CD4-positive, alpha-beta memory T cell (primary cell): Measurements from ENCODE around the gene EEF1AKMT4. TPM values are rescaled to one million over a fixed set of nuclear protein-coding genes. Genes with fewer than 3 reads are reported as not detected.

ENCODE experiments used
- CTCF ChIA-PET: fragments of 350-600 bp; sonication (Branson Sonifier 250); formaldehyde crosslinking; loops from one replicate; lab custom pipeline; 2021; ENCODE audit warnings: inconsistent platforms; ENCODE audit not compliant: partially characterized antibody; lab: Charles Lee
- POLR2A ChIA-PET: fragments of 350-600 bp; sonication (Branson Sonifier 250); formaldehyde crosslinking; loops from one replicate; lab custom pipeline; 2021; ENCODE audit not compliant: partially characterized antibody; lab: Charles Lee
- DNase-seq, 5 donors: peaks; one replicate each; pipeline versions ENCODE4 v3.0.0 to v3.0.0-alpha.2; 2020 to 2022; ENCODE audit warnings: mixed read lengths in 1 of 5
- H3K27ac ChIP-seq: one replicate; pipeline ENCODE4 v1.7.0; 2013; ENCODE audit warnings: low read depth, low read length
- H3K27me3 ChIP-seq: 2 replicates; pipeline ENCODE4 v1.7.0; 2013; ENCODE audit warnings: mild to moderate bottlenecking, low read length, moderate library complexity; ENCODE audit not compliant: insufficient read depth
- H3K36me3 ChIP-seq: 2 replicates; pipeline ENCODE4 v1.7.0; 2013; ENCODE audit warnings: mild to moderate bottlenecking, low read length, moderate library complexity; ENCODE audit not compliant: insufficient read depth
- H3K4me1 ChIP-seq: 2 replicates; pipeline ENCODE4 v1.7.0; 2013; ENCODE audit warnings: mild to moderate bottlenecking, low read length, moderate library complexity; ENCODE audit not compliant: insufficient read depth
- H3K4me3 ChIP-seq, 2 donors: one replicate each; pipeline ENCODE4 v1.7.0; 2013; ENCODE audit warnings: low read length in 2 of 2, mild to moderate bottlenecking in 1 of 2
- H3K9me3 ChIP-seq, 2 donors: one replicate each; pipeline ENCODE4 v1.7.0; 2013; ENCODE audit warnings: low read length in 2 of 2, control low read depth in 1 of 2; ENCODE audit not compliant: control insufficient read depth in 1 of 2
- H3K27ac Mint-ChIP-seq, 7 donors: one replicate each; pipeline ENCODE4 v1.8.0; 2020 to 2021; ENCODE audit warnings: mixed read lengths in 7 of 7, mild to moderate bottlenecking in 6 of 7, inconsistent platforms in 3 of 7, moderate library complexity in 3 of 7
- H3K27me3 Mint-ChIP-seq, 2 donors: one replicate each; pipeline ENCODE4 v1.8.0; 2020 to 2021; ENCODE audit warnings: mixed read lengths in 2 of 2
- H3K36me3 Mint-ChIP-seq, 2 donors: one replicate each; pipeline ENCODE4 v1.8.0; 2020 to 2021; ENCODE audit warnings: mixed read lengths in 2 of 2, inconsistent platforms in 1 of 2, mild to moderate bottlenecking in 1 of 2
- H3K4me1 Mint-ChIP-seq, 4 donors: one replicate each; pipeline ENCODE4 v1.8.0; 2020 to 2021; ENCODE audit warnings: mixed read lengths in 4 of 4, mild to moderate bottlenecking in 1 of 4
- H3K4me3 Mint-ChIP-seq, 8 donors: one replicate each; pipeline ENCODE4 v1.8.0; 2020 to 2021; ENCODE audit warnings: mixed read lengths in 8 of 8, mild to moderate bottlenecking in 7 of 8, moderate library complexity in 6 of 8, inconsistent platforms in 3 of 8
- H3K9me3 Mint-ChIP-seq, 8 donors: one replicate each; pipeline ENCODE4 v1.8.0; 2020 to 2021; ENCODE audit warnings: mixed read lengths in 8 of 8, mild to moderate bottlenecking in 5 of 8, inconsistent platforms in 3 of 8, moderate library complexity in 1 of 8
- intact Hi-C: fragments of 100-400 bp; cut with micrococcal nuclease; formaldehyde crosslinking; loops from one replicate; pipeline ENCODE4 v1.15.1; 2023
- polyA plus RNA-seq, 2 donors: library from polyadenylated mRNA; unstranded; fragments of 300-500 nt; fragmentation: Illumina TruSeq; gene quantifications; one replicate each; pipeline ENCODE4 v1.2.3, GENCODE V29; 2021
- total RNA-seq, 2 experiments: library from RNA; stranded (reverse); gene quantifications; one replicate each; pipeline ENCODE4 v1.2.3, GENCODE V29; 2021

EEF1AKMT4 gene
- total and polyA plus RNA-seq, 4 experiments from 2014 or later = 1.7 to 4.6 (median 2.9) TPM

DNA sequence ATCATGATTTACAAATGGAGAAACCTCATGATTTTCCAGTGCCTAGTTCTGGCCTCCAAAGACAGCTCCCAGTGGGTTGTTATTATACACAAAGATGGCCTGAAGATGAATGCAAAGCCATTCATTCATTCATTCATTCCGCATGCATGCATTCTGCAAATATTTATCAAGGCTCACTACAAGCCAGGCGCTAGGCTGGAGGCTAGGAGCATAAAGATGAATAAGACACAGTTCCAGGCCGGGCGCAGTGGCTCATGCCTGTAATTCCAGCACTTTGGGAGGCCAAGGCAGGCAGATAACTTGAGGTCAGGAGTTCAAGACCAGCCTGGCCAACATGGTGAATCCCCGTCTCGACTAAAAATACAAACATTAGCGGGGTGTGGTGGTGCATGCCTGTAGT lies 47.1 kb downstream of the EEF1AKMT4 start:
- H3K9me3 Mint-ChIP-seq = peaks cover 0 to 1% (median 0%) of the 10 kb centered on the region in 8 donors
- H3K27me3 Mint-ChIP-seq = no peaks in the 10 kb centered on the region
- Histone ChIP-seq H3K4me3 (no peak overlapping the region), H3K36me3 (peaks cover 12% of the 10 kb centered on the region), H3K27me3 (no peaks in the 10 kb centered on the region), H3K9me3 (no peaks in the 10 kb centered on the region), H3K4me1 (peaks cover 14% of the 10 kb centered on the region), H3K27ac (no peak overlapping the region)
- no peak for DNase-seq
- peak overlapping the region in 1 of 7 donors; percentile 27 for H3K27ac Mint-ChIP-seq
- intact Hi-C loops = loop anchor here (5.0 kb wide), 1 partner anchor 414 kb away; the partner anchor contains the start of gene PARL
- H3K4me1 Mint-ChIP-seq = peaks cover 12 to 32% (median 20%) of the 10 kb centered on the region in 4 donors
- H3K36me3 Mint-ChIP-seq = peaks cover 9 to 14% of the 10 kb centered on the region in 2 donors
- POLR2A ChIA-PET = interaction anchor here (0.9 kb wide), 1 partner anchor 19 kb away, joined by 4 read pairs; no protein-coding TSS in a partner anchor
- peak overlapping the region in 4 of 8 donors; percentile 17 to 57 (median 50) for H3K4me3 Mint-ChIP-seq
- CTCF ChIA-PET = interaction anchor here (0.6 to 1.3 kb wide), 2 partner anchors 10 to 47 kb away, joined by 3 to 4 read pairs; partner anchors contain the start of gene EEF1AKMT4

- H3K4me1 ChIP-seq = peaks cover 14% of the 10 kb centered on the region
- peak within 1 kb of the TSS; percentile 73 for H3K27ac ChIP-seq
- no peaks in the 10 kb centered on the region for H3K27me3 Mint-ChIP-seq
- peak within 1 kb of the TSS; percentile 68 to 85 for H3K4me3 ChIP-seq
- peak within 1 kb of the TSS; percentile 88 to 96 (median 94) for H3K4me3 Mint-ChIP-seq
- peaks cover 0 to 1% (median 0%) of the 10 kb centered on the region in 8 donors for H3K9me3 Mint-ChIP-seq
- peaks cover 36% of the 10 kb centered on the region for H3K36me3 ChIP-seq
- peaks cover 28 to 37% of the 10 kb centered on the region in 2 donors for H3K36me3 Mint-ChIP-seq
- H3K27ac Mint-ChIP-seq = peak within 1 kb of the TSS; percentile 90 to 95 (median 94)
- ChIA-PET POLR2A (interaction anchor here (1.1 to 2.0 kb wide), 5 partner anchors 17 to 143 kb away, joined by 3 to 13 read pairs (median 4); partner anchors contain the start of genes ABCF3, AP2M1 and DVL3), CTCF (interaction anchor here (1.1 to 1.9 kb wide), 2 partner anchors 49 to 52 kb away, joined by 3 to 7 read pairs; partner anchors contain the start of gene EEF1AKMT4)
- H3K4me1 Mint-ChIP-seq = peaks cover 14 to 35% (median 21%) of the 10 kb centered on the region in 4 donors
- intact Hi-C loops = loop anchor here (1.0 to 5.0 kb wide), 10 partner anchors 15 to 417 kb away; partner anchors contain the start of genes ABCC5, ABCF3, AP2M1 and CAMK2N2
- no peaks in the 10 kb centered on the region for H3K27me3 ChIP-seq
- DNase-seq = peak; percentile 96 to 97 (median 96)
- H3K9me3 ChIP-seq = no peaks in the 10 kb centered on the region
Observed at GRCh38 chr3:184298759-184299487, 49.5 kb downstream of the EEF1AKMT4 start, which contains the start of gene PSMD2. TSS of gene PSMD2 (plus strand) at chr3:184299241. CDS start at chr3:184299267, 26 bp downstream.

- Mint-ChIP-seq H3K27me3 (no peaks in the 10 kb centered on the region), H3K4me3 (peak overlapping the region; percentile 88 to 96 (median 94)), H3K9me3 (peaks cover 0 to 1% (median 0%) of the 10 kb centered on the region in 8 donors), H3K36me3 (peaks cover 34 to 45% of the 10 kb centered on the region in 2 donors), H3K4me1 (peaks cover 14 to 35% (median 22%) of the 10 kb centered on the region in 4 donors), H3K27ac (peak overlapping the region; percentile 89 to 95 (median 93))
- ChIA-PET POLR2A (interaction anchor here (1.1 to 2.0 kb wide), 4 partner anchors 16 to 144 kb away, joined by 3 to 13 read pairs (median 6); partner anchors contain the start of genes AP2M1 and DVL3), CTCF (no interaction called here)
- peak overlapping the region; percentile 68 to 85 for H3K4me3 ChIP-seq
- no peaks in the 10 kb centered on the region for H3K9me3 ChIP-seq
- DNase-seq = no peak
- peaks cover 14% of the 10 kb centered on the region for H3K4me1 ChIP-seq
- no peaks in the 10 kb centered on the region for H3K27me3 ChIP-seq
- peaks cover 44% of the 10 kb centered on the region for H3K36me3 ChIP-seq
- intact Hi-C loops = loop anchor here (1.0 to 5.0 kb wide), 10 partner anchors 15 to 417 kb away; partner anchors contain the start of genes ABCC5, ABCF3, AP2M1 and CAMK2N2
- H3K27ac ChIP-seq = peak overlapping the region; percentile 73
Observed at GRCh38 chr3:184299488-184300377, 50.3 kb downstream of the EEF1AKMT4 start.

DNA sequence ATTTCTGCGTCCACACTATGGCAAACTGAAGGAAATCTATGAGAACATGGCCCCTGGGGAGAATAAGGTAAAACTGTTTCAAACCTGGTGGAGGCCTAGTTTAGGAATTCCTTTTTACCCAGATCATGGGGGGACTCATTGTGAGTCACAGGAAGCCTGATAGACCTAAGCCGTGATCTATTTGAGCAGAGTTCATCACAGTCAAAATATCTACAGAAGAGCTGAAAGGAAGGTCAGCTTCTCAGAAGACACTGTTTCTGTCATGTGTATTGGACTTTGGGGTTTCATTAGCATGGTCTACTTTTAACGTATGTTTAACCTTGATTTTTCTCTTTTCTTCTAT lies 50.9 kb downstream of the EEF1AKMT4 start:
- intact Hi-C loops = no loop called here
- H3K4me3 ChIP-seq = peak overlapping the region in 1 of 2 donors; percentile 85
- ChIA-PET POLR2A (interaction anchor here (1.8 to 2.0 kb wide), 2 partner anchors 15 to 126 kb away, joined by 8 to 13 read pairs; partner anchors contain the start of gene AP2M1), CTCF (interaction anchor here (1.4 kb wide), 1 partner anchor 50 kb away, joined by 3 read pairs; no protein-coding TSS in a partner anchor)
- H3K4me1 Mint-ChIP-seq = peaks cover 14 to 35% (median 22%) of the 10 kb centered on the region in 4 donors
- H3K4me3 Mint-ChIP-seq = peak overlapping the region; percentile 88 to 96 (median 94)
- H3K27me3 Mint-ChIP-seq = no peaks in the 10 kb centered on the region
- H3K9me3 ChIP-seq = no peaks in the 10 kb centered on the region
- no peak for DNase-seq
- H3K36me3 ChIP-seq = peaks cover 48% of the 10 kb centered on the region
- peaks cover 14% of the 10 kb centered on the region for H3K4me1 ChIP-seq
- H3K9me3 Mint-ChIP-seq = peaks cover 0 to 1% (median 0%) of the 10 kb centered on the region in 8 donors
- peak overlapping the region in 5 of 7 donors; percentile 36 to 90 (median 47) for H3K27ac Mint-ChIP-seq
- no peak overlapping the region for H3K27ac ChIP-seq
- no peaks in the 10 kb centered on the region for H3K27me3 ChIP-seq
- peaks cover 36 to 49% of the 10 kb centered on the region in 2 donors for H3K36me3 Mint-ChIP-seq

GRCh38 chr3:184305577-184305976 lies 56.1 kb downstream of the EEF1AKMT4 start:
- intact Hi-C loops = no loop called here
- POLR2A ChIA-PET = no interaction called here
- no peak overlapping the region for H3K27ac ChIP-seq
- no peak overlapping the region for H3K4me3 ChIP-seq
- H3K4me3 Mint-ChIP-seq = no peak overlapping the region
- H3K4me1 Mint-ChIP-seq = peaks cover 4 to 15% (median 6%) of the 10 kb centered on the region in 4 donors
- H3K4me1 ChIP-seq = peaks cover 3% of the 10 kb centered on the region
- peaks cover 68 to 78% of the 10 kb centered on the region in 2 donors for H3K36me3 Mint-ChIP-seq
- no peaks in the 10 kb centered on the region for H3K27me3 ChIP-seq
- H3K27me3 Mint-ChIP-seq = no peaks in the 10 kb centered on the region
- H3K9me3 Mint-ChIP-seq = no peaks in the 10 kb centered on the region
- no peaks in the 10 kb centered on the region for H3K9me3 ChIP-seq
- DNase-seq = no peak
- peak overlapping the region in 3 of 7 donors; percentile 14 to 57 (median 29) for H3K27ac Mint-ChIP-seq
- H3K36me3 ChIP-seq = peaks cover 73% of the 10 kb centered on the region
- CTCF ChIA-PET = interaction anchor here (0.7 to 1.1 kb wide), 2 partner anchors 208 to 1638 kb away, joined by 3 to 4 read pairs; no protein-coding TSS in a partner anchor

GRCh38 chr3:184306341-184306972 lies 57.0 kb downstream of the EEF1AKMT4 start:
- ChIA-PET POLR2A (no interaction called here), CTCF (interaction anchor here (1.1 kb wide), 1 partner anchor 207 kb away, joined by 4 read pairs; no protein-coding TSS in a partner anchor)
- Histone ChIP-seq H3K4me1 (no peaks in the 10 kb centered on the region), H3K36me3 (peaks cover 67% of the 10 kb centered on the region), H3K9me3 (no peaks in the 10 kb centered on the region), H3K27me3 (no peaks in the 10 kb centered on the region), H3K4me3 (no peak overlapping the region), H3K27ac (no peak overlapping the region)
- intact Hi-C loops = no loop called here
- Mint-ChIP-seq H3K36me3 (peaks cover 65 to 75% of the 10 kb centered on the region in 2 donors), H3K27me3 (no peaks in the 10 kb centered on the region), H3K4me1 (peaks cover 0 to 11% (median 5%) of the 10 kb centered on the region in 4 donors), H3K27ac (peak overlapping the region in 3 of 7 donors; percentile 7 to 57 (median 40)), H3K9me3 (no peaks in the 10 kb centered on the region), H3K4me3 (no peak overlapping the region)
- DNase-seq = no peak
